Activated CD4-positive, CD25-positive, alpha-beta regulatory T cell (primary cell): ENCODE results near the gene AK4.

Experiments used
- DNase-seq, 4 experiments: peaks; one replicate each; lab custom pipeline; 2025; lab: John Stamatoyannopoulos, UW

AK4 gene

DNA sequence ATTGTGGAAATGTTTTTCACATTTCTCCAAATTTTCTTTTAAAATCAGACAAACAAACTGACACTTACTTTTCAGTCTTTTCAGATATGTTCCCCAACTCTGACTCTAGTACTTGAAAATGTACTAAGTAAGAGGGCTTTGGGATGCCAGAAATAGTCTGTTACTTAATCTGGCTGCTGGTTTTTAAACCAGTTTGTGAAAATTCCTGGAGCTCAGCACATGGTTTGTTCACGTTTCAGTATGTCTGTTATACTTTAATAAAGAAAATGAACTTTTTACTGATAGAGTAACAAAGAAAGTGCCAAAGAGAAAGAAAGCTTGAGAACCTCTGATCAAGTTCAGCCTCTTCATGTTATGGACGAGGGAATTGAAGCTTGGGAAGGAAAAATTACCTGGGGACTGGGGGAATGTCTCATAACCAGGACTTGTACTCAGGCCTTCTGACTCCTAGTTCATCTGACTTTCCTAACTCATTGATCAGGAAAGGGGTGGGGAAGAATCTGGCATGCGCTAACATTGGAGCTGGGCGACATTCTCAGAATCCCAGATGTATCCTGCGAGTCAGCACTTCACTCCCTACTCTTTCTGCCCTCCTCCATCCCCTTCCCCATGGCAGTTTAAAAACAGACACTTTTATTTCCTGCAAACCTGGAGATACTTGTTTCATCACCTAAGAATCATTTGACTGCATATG lies 130.5 kb downstream of the AK4 start:
- no peak for DNase-seq

DNA sequence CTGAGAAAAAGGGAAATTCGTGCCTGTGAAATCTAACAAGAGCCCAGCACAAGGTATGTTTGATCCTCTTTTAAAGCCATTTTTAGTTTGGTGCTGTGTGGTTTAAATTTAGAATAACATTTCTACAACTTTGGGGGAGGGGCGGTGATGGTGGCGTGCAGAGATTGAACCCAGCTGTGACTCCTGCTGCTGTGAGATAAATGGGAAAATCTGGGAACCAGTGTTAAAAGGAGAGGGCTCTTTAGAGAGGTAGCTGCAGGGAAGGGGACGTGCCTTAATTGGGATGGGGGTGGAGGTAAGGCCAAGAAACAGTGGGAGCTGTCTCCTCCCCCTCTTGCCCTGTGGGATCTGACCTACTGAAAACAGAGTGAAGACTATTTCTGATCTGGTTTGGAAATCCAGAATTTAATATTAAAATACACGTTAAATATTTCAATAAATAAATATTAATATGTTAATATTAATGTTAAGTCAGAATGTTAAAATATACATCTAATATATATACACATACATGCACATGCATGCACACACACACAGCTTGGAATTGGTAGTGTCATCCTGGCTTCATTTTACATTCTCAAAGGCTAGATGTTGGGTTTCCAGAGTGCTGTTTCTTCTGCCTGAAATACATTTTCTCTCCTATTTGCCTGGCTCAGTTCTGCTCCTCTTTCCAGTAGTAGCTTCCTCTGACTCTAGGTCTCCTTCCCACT lies 131.2 kb downstream of the AK4 start:
- no peak for DNase-seq
